ENCODE results near the gene ARFGEF2.

GRCh38 chr20:48958743-48959142 lies 37.2 kb downstream of the ARFGEF2 start:
- no peak for TF ChIP-seq CTCF (IDR thresholded peaks at IDR 0.05)
- TF ChIP-seq POLR2A (IDR thresholded peaks at IDR 0.05) = no peak
